AG09309 (cell line): ENCODE data around the gene KLHDC4.
A peak's percentile ranks its signal among the peaks of the same experiment; 100 is the strongest.
"Not testable (repeated sequence)": the region's sequence is repeated elsewhere in the genome, so short reads cannot be mapped to it uniquely, and the experiment has no call there.

Experiments used
- DNase-seq: peaks from one replicate; pipeline ENCODE4 v3.0.0-alpha.2; 2010; ENCODE audit warnings: low read depth
- H3K4me3 ChIP-seq: 2 replicates; pipeline ENCODE4 v1.5.1; 2011; ENCODE audit warnings: mild to moderate bottlenecking, low read depth, low read length, moderate library complexity; ENCODE audit not compliant: control insufficient read depth
- CTCF ChIP-seq: IDR thresholded peaks from 2 replicates; pipeline ENCODE4 v1.5.1; 2011; ENCODE audit warnings: mild to moderate bottlenecking, low read depth, low read length, inconsistent platforms; ENCODE audit not compliant: insufficient read depth, control insufficient read depth; ENCODE audit errors: missing control alignments

KLHDC4 gene

GRCh38 chr16:87795336-87795735 is 29.6 kb upstream of the KLHDC4 start:
- no peak for TF ChIP-seq CTCF
- H3K4me3 ChIP-seq, result no peak overlapping the region
- no peak for DNase-seq

- H3K4me3 ChIP-seq, result no peak overlapping the region
- no peak for DNase-seq
- no peak for TF ChIP-seq CTCF
Measured at GRCh38 chr16:87794485-87795078, 28.8 kb upstream of the KLHDC4 start.

- DNase-seq, result no peak
- TF ChIP-seq CTCF, result no peak
- no peak overlapping the region for H3K4me3 ChIP-seq
Measured at GRCh38 chr16:87792205-87792565, 26.4 kb upstream of the KLHDC4 start.

GRCh38 chr16:87791295-87792204 is 25.8 kb upstream of the KLHDC4 start:
- no peak for TF ChIP-seq CTCF
- no peak for DNase-seq
- no peak overlapping the region for H3K4me3 ChIP-seq

- no peak overlapping the region for H3K4me3 ChIP-seq
- TF ChIP-seq CTCF, result no peak
- no peak for DNase-seq
Measured at GRCh38 chr16:87790292-87791100, 24.7 kb upstream of the KLHDC4 start.

GRCh38 chr16:87789437-87790291 is 23.9 kb upstream of the KLHDC4 start:
- H3K4me3 ChIP-seq, result no peak overlapping the region
- TF ChIP-seq CTCF, result no peak
- peak; percentile 46 for DNase-seq

GRCh38 chr16:87788730-87789436 is 23.1 kb upstream of the KLHDC4 start:
- DNase-seq, H3K4me3 ChIP-seq: not testable (repeated sequence)

- DNase-seq, H3K4me3 ChIP-seq: not testable (repeated sequence)
Measured at GRCh38 chr16:87787451-87788091, 21.8 kb upstream of the KLHDC4 start.
